WTC11 (cell line): ENCODE results near the gene ARHGAP6. TPM values are rescaled to one million over a fixed set of nuclear protein-coding genes. Genes with fewer than 3 reads are reported as not detected.

Source experiments
- ATAC-seq: fragments of 200-7000 bp; cut with Tn5 transposase; 2 replicates; pipeline ENCODE4 v1.10.0; 2021; ENCODE audit warnings: mild to moderate bottlenecking, moderate library complexity
- CTCF ChIA-PET: fragments of 300-600 bp; sonication (Branson Sonifier 250); formaldehyde crosslinking; loops from one replicate; lab custom pipeline; 2021; ENCODE audit warnings: antibody characterized with exemption; lab: Charles Lee
- POLR2A ChIA-PET: fragments of 350-600 bp; sonication (Branson Sonifier 250); formaldehyde crosslinking; loops from one replicate; lab custom pipeline; 2021; ENCODE audit warnings: antibody characterized with exemption; lab: Charles Lee
- DNase-seq: peaks from one replicate; pipeline ENCODE4 v3.0.0; 2021; ENCODE audit warnings: low spot score
- H3K27ac Mint-ChIP-seq: 2 replicates; pipeline ENCODE4 v1.8.0; 2021; ENCODE audit warnings: mixed read lengths
- H3K27me3 Mint-ChIP-seq: 2 replicates; pipeline ENCODE4 v1.8.0; 2021; ENCODE audit warnings: low read depth, mild to moderate bottlenecking, moderate library complexity, mixed read lengths
- H3K36me3 Mint-ChIP-seq: 2 replicates; pipeline ENCODE4 v1.8.0; 2021; ENCODE audit warnings: mixed read lengths
- H3K4me1 Mint-ChIP-seq: 2 replicates; pipeline ENCODE4 v1.8.0; 2022; ENCODE audit warnings: mixed read lengths
- H3K4me3 Mint-ChIP-seq: 2 replicates; pipeline ENCODE4 v1.8.0; 2021; ENCODE audit warnings: mild to moderate bottlenecking, moderate library complexity, mixed read lengths
- H3K9me3 Mint-ChIP-seq: 2 replicates; pipeline ENCODE4 v1.8.0; 2021; ENCODE audit warnings: mixed read lengths
- CREM ChIP-seq: sonication (generic); formaldehyde crosslinking; IDR thresholded peaks from 2 replicates; pipeline ENCODE4 v1.8.1; 2022; ENCODE audit warnings: mild to moderate bottlenecking, missing genetic modification reagents, moderate library complexity
- FOXP1 ChIP-seq: sonication (generic); formaldehyde crosslinking; IDR thresholded peaks from 2 replicates; pipeline ENCODE4 v1.8.0; 2022; ENCODE audit warnings: missing genetic modification reagents, mild to moderate bottlenecking, moderate library complexity, borderline replicate concordance
- JUN ChIP-seq: sonication (generic); formaldehyde crosslinking; IDR thresholded peaks from 2 replicates; pipeline ENCODE4 v1.8.0; 2023; ENCODE audit warnings: mild to moderate bottlenecking, missing genetic modification reagents
- KAT7 ChIP-seq: sonication (generic); formaldehyde crosslinking; IDR thresholded peaks from 2 replicates; pipeline ENCODE4 v1.8.1; 2023; ENCODE audit warnings: missing genetic modification reagents, mild to moderate bottlenecking, borderline replicate concordance
- MXD4 ChIP-seq: fragments of 250-450 bp; sonication (Bioruptor Pico); IDR thresholded peaks from 2 replicates; pipeline ENCODE4 v1.8.0; 2021; ENCODE audit warnings: mild to moderate bottlenecking, moderate library complexity, borderline replicate concordance
- NFYB ChIP-seq: sonication (generic); formaldehyde crosslinking; conservative IDR thresholded peaks from 2 replicates; pipeline ENCODE4 v1.8.0; 2022; ENCODE audit warnings: low read depth, missing genetic modification reagents
- TEAD1 ChIP-seq: sonication (generic); formaldehyde crosslinking; IDR thresholded peaks from 2 replicates; pipeline ENCODE4 v1.8.0; 2022; ENCODE audit warnings: mild to moderate bottlenecking, missing genetic modification reagents
- ZNF121 ChIP-seq: sonication (generic); formaldehyde crosslinking; IDR thresholded peaks from 2 replicates; pipeline ENCODE4 v1.8.0; 2023; ENCODE audit warnings: missing genetic modification reagents
- ZNF317 ChIP-seq: sonication (generic); formaldehyde crosslinking; IDR thresholded peaks from 2 replicates; pipeline ENCODE4 v1.8.1; 2023; ENCODE audit warnings: low read depth, mild to moderate bottlenecking, moderate library complexity, missing genetic modification reagents, borderline replicate concordance
- ZNF416 ChIP-seq: fragments of 250-450 bp; sonication (Bioruptor Pico); IDR thresholded peaks from 2 replicates; pipeline ENCODE4 v1.9.0; 2021; ENCODE audit warnings: mild to moderate bottlenecking, inconsistent platforms
- ZNF671 ChIP-seq: fragments of 250-450 bp; sonication (Bioruptor Pico); IDR thresholded peaks from 2 replicates; pipeline ENCODE4 v1.8.0; 2021; ENCODE audit warnings: mild to moderate bottlenecking
- total RNA-seq: library from RNA; stranded (reverse); gene quantifications from 3 replicates; pipeline ENCODE4 v1.2.3, GENCODE V29; 2021
- TF ChIP-seq, protein P1 (sequence below): fragments of 250-450 bp; sonication (Bioruptor Pico); IDR thresholded peaks from 2 replicates; pipeline ENCODE4 v1.9.0; 2021; ENCODE audit warnings: mild to moderate bottlenecking
- TF ChIP-seq, protein P2 (sequence below): sonication (generic); formaldehyde crosslinking; IDR thresholded peaks from 2 replicates; pipeline ENCODE4 v1.8.0; 2022; ENCODE audit warnings: mild to moderate bottlenecking, missing genetic modification reagents
- TF ChIP-seq, protein P3 (sequence below): fragments of 250-450 bp; sonication (Bioruptor Pico); conservative IDR thresholded peaks from 2 replicates; pipeline ENCODE4 v1.9.0; 2021; ENCODE audit warnings: mild to moderate bottlenecking
- TF ChIP-seq, protein P4 (sequence below): sonication (generic); formaldehyde crosslinking; IDR thresholded peaks from 2 replicates; pipeline ENCODE4 v1.8.1; 2022; ENCODE audit warnings: missing genetic modification reagents, borderline replicate concordance
- TF ChIP-seq, protein P5 (sequence below): sonication (generic); formaldehyde crosslinking; IDR thresholded peaks from 2 replicates; pipeline ENCODE4 v1.8.1; 2022; ENCODE audit warnings: mild to moderate bottlenecking, missing genetic modification reagents, moderate library complexity, borderline replicate concordance
- TF ChIP-seq, protein P6 (sequence below): sonication (generic); formaldehyde crosslinking; IDR thresholded peaks from 2 replicates; pipeline ENCODE4 v1.8.1; 2023; ENCODE audit warnings: mild to moderate bottlenecking, missing genetic modification reagents, borderline replicate concordance
- TF ChIP-seq, protein P7 (sequence below): sonication (generic); formaldehyde crosslinking; IDR thresholded peaks from 2 replicates; pipeline ENCODE4 v1.8.1; 2022; ENCODE audit warnings: low read depth, missing genetic modification reagents, borderline replicate concordance

The ARHGAP6 gene
- total RNA-seq, 1 experiment from 2014 or later: 1.0 TPM

DNA sequence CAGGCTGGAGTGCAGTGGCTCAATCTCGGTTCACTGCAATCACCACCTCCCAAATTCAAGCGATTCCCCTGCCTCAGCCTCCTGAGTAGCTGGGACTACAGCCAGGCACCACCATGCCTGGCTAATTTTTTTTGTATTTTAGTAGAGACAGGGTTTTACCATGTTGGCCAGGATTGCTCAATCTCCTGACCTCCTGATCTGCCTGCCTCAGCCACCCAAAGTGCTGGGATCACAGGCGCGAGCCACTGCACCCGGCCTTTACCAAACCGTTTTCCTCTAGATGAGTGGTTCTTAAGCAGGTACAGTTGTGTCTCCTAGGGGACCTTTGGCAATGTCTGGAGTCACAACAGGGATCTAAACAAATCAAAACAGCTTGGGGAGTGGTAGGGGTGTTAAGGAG lies 360.9 kb downstream of the ARHGAP6 start (continued):
- TF ChIP-seq, protein P1, sequence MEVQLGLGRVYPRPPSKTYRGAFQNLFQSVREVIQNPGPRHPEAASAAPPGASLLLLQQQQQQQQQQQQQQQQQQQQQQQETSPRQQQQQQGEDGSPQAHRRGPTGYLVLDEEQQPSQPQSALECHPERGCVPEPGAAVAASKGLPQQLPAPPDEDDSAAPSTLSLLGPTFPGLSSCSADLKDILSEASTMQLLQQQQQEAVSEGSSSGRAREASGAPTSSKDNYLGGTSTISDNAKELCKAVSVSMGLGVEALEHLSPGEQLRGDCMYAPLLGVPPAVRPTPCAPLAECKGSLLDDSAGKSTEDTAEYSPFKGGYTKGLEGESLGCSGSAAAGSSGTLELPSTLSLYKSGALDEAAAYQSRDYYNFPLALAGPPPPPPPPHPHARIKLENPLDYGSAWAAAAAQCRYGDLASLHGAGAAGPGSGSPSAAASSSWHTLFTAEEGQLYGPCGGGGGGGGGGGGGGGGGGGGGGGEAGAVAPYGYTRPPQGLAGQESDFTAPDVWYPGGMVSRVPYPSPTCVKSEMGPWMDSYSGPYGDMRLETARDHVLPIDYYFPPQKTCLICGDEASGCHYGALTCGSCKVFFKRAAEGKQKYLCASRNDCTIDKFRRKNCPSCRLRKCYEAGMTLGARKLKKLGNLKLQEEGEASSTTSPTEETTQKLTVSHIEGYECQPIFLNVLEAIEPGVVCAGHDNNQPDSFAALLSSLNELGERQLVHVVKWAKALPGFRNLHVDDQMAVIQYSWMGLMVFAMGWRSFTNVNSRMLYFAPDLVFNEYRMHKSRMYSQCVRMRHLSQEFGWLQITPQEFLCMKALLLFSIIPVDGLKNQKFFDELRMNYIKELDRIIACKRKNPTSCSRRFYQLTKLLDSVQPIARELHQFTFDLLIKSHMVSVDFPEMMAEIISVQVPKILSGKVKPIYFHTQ (CRISPR knock-in tag): no peak
- no peak for TF ChIP-seq ZNF671
- TF ChIP-seq TEAD1 (CRISPR knock-in tag): no peak
- no peak for TF ChIP-seq KAT7 (CRISPR knock-in tag)
- TF ChIP-seq, protein P2, sequence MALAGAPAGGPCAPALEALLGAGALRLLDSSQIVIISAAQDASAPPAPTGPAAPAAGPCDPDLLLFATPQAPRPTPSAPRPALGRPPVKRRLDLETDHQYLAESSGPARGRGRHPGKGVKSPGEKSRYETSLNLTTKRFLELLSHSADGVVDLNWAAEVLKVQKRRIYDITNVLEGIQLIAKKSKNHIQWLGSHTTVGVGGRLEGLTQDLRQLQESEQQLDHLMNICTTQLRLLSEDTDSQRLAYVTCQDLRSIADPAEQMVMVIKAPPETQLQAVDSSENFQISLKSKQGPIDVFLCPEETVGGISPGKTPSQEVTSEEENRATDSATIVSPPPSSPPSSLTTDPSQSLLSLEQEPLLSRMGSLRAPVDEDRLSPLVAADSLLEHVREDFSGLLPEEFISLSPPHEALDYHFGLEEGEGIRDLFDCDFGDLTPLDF: no peak
- TF ChIP-seq, protein P3, sequence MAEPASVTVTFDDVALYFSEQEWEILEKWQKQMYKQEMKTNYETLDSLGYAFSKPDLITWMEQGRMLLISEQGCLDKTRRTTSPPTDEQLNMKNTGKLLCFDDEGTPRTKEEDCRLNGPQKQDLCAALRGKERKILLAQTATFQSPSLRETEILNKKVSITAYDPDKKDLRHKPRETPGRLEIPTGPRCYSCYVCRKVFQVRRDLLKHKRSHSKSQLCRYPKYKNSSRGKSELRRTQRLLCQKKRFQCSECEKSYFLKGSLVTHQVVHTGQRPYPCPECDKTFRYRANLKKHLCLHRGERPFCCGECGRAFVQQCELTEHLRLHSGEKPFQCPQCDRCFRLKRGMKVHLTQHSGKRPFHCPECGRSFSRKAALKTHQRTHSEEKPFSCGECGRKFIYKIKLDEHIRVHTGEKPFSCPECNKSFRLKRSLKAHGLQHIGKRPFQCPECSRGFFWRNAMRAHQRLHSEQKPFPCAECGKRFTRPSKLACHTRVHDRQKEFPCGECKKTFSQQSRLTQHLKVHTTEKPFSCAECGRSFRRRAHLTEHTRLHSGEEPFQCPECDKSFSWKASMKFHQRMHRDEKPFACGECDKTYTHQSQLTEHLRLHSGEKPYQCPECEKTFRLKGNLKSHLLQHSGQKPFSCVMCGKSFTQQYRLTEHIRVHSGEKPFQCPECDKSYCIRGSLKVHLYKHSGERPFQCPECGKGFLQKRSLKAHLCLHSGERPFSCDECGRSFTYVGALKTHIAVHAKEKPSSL (CRISPR knock-in tag): no peak
- TF ChIP-seq ZNF317 (CRISPR knock-in tag): no peak
- TF ChIP-seq CREM (CRISPR knock-in tag): no peak
- TF ChIP-seq, protein P4, sequence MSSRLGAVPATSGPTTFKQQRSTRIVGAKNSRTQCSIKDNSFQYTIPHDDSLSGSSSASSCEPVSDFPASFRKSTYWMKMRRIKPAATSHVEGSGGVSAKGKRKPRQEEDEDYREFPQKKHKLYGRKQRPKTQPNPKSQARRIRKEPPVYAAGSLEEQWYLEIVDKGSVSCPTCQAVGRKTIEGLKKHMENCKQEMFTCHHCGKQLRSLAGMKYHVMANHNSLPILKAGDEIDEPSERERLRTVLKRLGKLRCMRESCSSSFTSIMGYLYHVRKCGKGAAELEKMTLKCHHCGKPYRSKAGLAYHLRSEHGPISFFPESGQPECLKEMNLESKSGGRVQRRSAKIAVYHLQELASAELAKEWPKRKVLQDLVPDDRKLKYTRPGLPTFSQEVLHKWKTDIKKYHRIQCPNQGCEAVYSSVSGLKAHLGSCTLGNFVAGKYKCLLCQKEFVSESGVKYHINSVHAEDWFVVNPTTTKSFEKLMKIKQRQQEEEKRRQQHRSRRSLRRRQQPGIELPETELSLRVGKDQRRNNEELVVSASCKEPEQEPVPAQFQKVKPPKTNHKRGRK: no peak
- TF ChIP-seq ZNF121: no peak
- no peak for TF ChIP-seq MXD4 (CRISPR knock-in tag)
- TF ChIP-seq, protein P5, sequence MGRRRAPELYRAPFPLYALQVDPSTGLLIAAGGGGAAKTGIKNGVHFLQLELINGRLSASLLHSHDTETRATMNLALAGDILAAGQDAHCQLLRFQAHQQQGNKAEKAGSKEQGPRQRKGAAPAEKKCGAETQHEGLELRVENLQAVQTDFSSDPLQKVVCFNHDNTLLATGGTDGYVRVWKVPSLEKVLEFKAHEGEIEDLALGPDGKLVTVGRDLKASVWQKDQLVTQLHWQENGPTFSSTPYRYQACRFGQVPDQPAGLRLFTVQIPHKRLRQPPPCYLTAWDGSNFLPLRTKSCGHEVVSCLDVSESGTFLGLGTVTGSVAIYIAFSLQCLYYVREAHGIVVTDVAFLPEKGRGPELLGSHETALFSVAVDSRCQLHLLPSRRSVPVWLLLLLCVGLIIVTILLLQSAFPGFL: no peak
- TF ChIP-seq FOXP1: no peak
- TF ChIP-seq NFYB (CRISPR knock-in tag): no peak
- no peak for TF ChIP-seq JUN (CRISPR knock-in tag)
- TF ChIP-seq, all 79 proteins: peak for 0

DNA sequence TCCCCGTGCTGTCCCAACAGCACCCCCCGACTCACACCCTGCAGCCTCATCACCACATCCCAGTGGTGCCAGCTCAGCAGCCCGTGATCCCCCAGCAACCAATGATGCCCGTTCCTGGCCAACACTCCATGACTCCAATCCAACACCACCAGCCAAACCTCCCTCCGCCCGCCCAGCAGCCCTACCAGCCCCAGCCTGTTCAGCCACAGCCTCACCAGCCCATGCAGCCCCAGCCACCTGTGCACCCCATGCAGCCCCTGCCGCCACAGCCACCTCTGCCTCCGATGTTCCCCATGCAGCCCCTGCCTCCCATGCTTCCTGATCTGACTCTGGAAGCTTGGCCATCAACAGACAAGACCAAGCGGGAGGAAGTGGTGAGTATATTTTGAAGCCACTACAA lies 367.1 kb downstream of the ARHGAP6 start:
- no peak overlapping the region for H3K27ac Mint-ChIP-seq
- H3K4me1 Mint-ChIP-seq: peaks cover 7% of the 10 kb centered on the region
- H3K36me3 Mint-ChIP-seq: no peaks in the 10 kb centered on the region
- TF ChIP-seq, protein P5: no peak
- TF ChIP-seq, protein P6, sequence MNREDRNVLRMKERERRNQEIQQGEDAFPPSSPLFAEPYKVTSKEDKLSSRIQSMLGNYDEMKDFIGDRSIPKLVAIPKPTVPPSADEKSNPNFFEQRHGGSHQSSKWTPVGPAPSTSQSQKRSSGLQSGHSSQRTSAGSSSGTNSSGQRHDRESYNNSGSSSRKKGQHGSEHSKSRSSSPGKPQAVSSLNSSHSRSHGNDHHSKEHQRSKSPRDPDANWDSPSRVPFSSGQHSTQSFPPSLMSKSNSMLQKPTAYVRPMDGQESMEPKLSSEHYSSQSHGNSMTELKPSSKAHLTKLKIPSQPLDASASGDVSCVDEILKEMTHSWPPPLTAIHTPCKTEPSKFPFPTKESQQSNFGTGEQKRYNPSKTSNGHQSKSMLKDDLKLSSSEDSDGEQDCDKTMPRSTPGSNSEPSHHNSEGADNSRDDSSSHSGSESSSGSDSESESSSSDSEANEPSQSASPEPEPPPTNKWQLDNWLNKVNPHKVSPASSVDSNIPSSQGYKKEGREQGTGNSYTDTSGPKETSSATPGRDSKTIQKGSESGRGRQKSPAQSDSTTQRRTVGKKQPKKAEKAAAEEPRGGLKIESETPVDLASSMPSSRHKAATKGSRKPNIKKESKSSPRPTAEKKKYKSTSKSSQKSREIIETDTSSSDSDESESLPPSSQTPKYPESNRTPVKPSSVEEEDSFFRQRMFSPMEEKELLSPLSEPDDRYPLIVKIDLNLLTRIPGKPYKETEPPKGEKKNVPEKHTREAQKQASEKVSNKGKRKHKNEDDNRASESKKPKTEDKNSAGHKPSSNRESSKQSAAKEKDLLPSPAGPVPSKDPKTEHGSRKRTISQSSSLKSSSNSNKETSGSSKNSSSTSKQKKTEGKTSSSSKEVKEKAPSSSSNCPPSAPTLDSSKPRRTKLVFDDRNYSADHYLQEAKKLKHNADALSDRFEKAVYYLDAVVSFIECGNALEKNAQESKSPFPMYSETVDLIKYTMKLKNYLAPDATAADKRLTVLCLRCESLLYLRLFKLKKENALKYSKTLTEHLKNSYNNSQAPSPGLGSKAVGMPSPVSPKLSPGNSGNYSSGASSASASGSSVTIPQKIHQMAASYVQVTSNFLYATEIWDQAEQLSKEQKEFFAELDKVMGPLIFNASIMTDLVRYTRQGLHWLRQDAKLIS (CRISPR knock-in tag): no peak
- no peak for TF ChIP-seq ZNF416 (CRISPR knock-in tag)
- TF ChIP-seq, protein P7, sequence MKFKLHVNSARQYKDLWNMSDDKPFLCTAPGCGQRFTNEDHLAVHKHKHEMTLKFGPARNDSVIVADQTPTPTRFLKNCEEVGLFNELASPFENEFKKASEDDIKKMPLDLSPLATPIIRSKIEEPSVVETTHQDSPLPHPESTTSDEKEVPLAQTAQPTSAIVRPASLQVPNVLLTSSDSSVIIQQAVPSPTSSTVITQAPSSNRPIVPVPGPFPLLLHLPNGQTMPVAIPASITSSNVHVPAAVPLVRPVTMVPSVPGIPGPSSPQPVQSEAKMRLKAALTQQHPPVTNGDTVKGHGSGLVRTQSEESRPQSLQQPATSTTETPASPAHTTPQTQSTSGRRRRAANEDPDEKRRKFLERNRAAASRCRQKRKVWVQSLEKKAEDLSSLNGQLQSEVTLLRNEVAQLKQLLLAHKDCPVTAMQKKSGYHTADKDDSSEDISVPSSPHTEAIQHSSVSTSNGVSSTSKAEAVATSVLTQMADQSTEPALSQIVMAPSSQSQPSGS (CRISPR knock-in tag): no peak
- TF ChIP-seq, protein P1 (CRISPR knock-in tag): no peak

More for the DNA sequence above, 367.1 kb downstream of the ARHGAP6 start:
- Mint-ChIP-seq H3K4me3 (no peak overlapping the region), H3K9me3 (no peaks in the 10 kb centered on the region), H3K27me3 (peaks cover 84% of the 10 kb centered on the region)
- ATAC-seq: no peak
- DNase-seq: no peak
- CTCF ChIA-PET: no interaction called here
- POLR2A ChIA-PET: no interaction called here
